ENCODE data around the gene NHERF2. TPM values are rescaled to one million over a fixed set of nuclear protein-coding genes. Genes with fewer than 3 reads are reported as not detected.
"Not testable (repeated sequence)": the region's sequence is repeated elsewhere in the genome, so short reads cannot be mapped to it uniquely, and the experiment has no call there.

Gene NHERF2
- total RNA-seq, 1 donor from 2014 or later = 3.0 TPM

DNA sequence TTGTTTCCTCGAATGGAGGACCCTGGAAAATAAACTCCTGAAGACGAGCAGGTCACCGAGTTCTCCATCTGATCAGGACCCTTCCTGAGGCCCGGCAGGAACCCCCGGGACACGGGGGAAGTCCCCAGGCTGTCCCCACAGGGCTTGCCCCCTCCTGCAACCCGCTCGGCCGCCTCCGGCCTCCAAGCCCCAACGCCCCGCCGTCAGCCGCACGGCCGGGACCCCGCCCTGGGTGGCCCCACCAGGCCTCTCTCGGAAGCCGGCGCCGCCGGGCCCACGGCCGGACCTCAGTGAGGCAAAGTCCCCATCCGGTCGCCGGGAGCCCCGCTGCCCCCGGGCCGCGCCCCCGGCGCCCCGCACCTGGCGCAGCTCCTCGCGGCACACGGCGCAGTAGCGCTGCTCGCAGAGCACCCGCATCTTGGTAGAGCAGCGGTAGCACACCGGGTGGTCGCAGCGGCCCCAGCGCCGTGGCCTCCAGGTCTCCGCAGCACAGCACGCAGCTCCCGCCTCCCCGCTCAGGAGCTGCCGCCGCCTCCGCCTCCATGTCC, 17.5 kb upstream of the NHERF2 start:
- H3K4me3 Mint-ChIP-seq = peak overlapping the region; percentile 88

DNA sequence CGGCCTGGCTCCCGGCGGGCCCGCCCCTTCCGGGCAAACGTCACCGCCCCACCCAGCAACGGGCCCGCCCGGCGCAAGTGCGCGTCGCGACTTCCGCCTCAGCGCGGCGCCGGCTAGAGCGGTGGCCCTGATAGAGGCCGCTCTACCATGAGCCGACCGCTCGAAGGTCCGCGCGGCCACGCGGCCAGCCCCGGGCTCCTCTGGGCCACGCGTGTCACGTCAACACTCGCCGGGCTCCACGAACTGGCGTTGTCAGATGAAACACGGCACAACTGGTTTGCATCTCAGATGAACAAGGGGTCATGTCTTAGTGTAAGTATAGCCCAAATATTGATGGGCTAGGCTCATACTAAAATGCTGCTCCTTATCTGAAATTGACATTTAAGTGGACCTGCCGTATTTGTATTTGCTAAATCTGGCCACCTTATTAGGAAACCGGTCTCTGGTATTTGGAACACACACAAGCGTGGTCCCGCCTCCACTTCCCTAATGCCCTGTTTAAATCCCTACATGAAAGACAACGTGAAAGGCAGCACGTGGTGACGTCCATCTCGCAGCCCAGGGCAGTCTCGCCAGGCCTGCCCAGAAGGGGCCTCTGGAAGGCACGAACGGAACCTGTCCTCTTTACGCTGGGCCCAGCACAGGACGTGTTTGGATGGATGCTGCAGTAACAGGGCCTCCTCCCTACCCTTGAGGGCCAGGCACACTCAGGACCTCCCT, 16.8 kb upstream of the NHERF2 start, which contains the start of gene ZNF598:
Gene ZNF598, minus strand, starts transcription at position 31 of the 720 bp plus-strand sequence.
- peaks cover 44% of the 10 kb centered on the region for H3K79me2 ChIP-seq (ENCODE audit: low read depth)
- no peaks in the 10 kb centered on the region for H3K9me3 ChIP-seq (ENCODE audit: low read depth)
- peaks cover 20% of the 10 kb centered on the region for H3F3A ChIP-seq (ENCODE audit: low read depth)
- H3K27ac ChIP-seq = no peak within 1 kb of the TSS
- Mint-ChIP-seq H3K9me3 (no peaks in the 10 kb centered on the region), H3K27ac (peak within 1 kb of the TSS; percentile 85), H3K4me1 (peaks cover 25% of the 10 kb centered on the region), H3K36me3 (peaks cover 3% of the 10 kb centered on the region), H3K4me3 (peak within 1 kb of the TSS; percentile 93), H3K27me3 (ENCODE audit: insufficient read depth, low read depth) (peaks cover 2% of the 10 kb centered on the region)
- H3K4me3 ChIP-seq = peak within 1 kb of the TSS; percentile 100
- peak within 1 kb of the TSS; percentile 88 for H3K9ac ChIP-seq
- no peaks in the 10 kb centered on the region for H3K27me3 ChIP-seq
- H4K20me1 ChIP-seq (ENCODE audit: low read depth) = peaks cover 43% of the 10 kb centered on the region
- DNase-seq (ENCODE audit: low spot score) = peak; percentile 96
- peaks cover 12% of the 10 kb centered on the region for H3K4me1 ChIP-seq
- no peak for TF ChIP-seq EZH2 (IDR thresholded peaks at IDR 0.05)
- no peak for TF ChIP-seq EZH2phosphoT487 (IDR thresholded peaks at IDR 0.05)
- TF ChIP-seq, protein P1, sequence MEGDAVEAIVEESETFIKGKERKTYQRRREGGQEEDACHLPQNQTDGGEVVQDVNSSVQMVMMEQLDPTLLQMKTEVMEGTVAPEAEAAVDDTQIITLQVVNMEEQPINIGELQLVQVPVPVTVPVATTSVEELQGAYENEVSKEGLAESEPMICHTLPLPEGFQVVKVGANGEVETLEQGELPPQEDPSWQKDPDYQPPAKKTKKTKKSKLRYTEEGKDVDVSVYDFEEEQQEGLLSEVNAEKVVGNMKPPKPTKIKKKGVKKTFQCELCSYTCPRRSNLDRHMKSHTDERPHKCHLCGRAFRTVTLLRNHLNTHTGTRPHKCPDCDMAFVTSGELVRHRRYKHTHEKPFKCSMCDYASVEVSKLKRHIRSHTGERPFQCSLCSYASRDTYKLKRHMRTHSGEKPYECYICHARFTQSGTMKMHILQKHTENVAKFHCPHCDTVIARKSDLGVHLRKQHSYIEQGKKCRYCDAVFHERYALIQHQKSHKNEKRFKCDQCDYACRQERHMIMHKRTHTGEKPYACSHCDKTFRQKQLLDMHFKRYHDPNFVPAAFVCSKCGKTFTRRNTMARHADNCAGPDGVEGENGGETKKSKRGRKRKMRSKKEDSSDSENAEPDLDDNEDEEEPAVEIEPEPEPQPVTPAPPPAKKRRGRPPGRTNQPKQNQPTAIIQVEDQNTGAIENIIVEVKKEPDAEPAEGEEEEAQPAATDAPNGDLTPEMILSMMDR (IDR thresholded peaks at IDR 0.05) = no peak
- peak within 1 kb of the TSS; percentile 66 for H2AFZ ChIP-seq (replicated peaks)
- H3K36me3 ChIP-seq = no peaks in the 10 kb centered on the region
- peak within 1 kb of the TSS; percentile 89 for H3K4me2 ChIP-seq

More for the DNA sequence above, 17.5 kb upstream of the NHERF2 start:
- peak overlapping the region; percentile 100 for H3K4me3 ChIP-seq
- TF ChIP-seq EZH2 (IDR thresholded peaks at IDR 0.05) = no peak
- TF ChIP-seq, protein P1 (IDR thresholded peaks at IDR 0.05) = no peak
- TF ChIP-seq EZH2phosphoT487 (IDR thresholded peaks at IDR 0.05) = no peak
- H3K4me2 ChIP-seq = peak overlapping the region; percentile 89
- no peak overlapping the region for H3K27ac ChIP-seq
- Mint-ChIP-seq H3K9me3 (no peaks in the 10 kb centered on the region), H3K36me3 (peaks cover 3% of the 10 kb centered on the region), H3K4me1 (peaks cover 31% of the 10 kb centered on the region), H3K27ac (no peak overlapping the region), H3K27me3 (ENCODE audit: insufficient read depth, low read depth) (peaks cover 2% of the 10 kb centered on the region)
- H3K36me3 ChIP-seq = no peaks in the 10 kb centered on the region
- peaks cover 45% of the 10 kb centered on the region for H3K79me2 ChIP-seq (ENCODE audit: low read depth)
- peaks cover 50% of the 10 kb centered on the region for H4K20me1 ChIP-seq (ENCODE audit: low read depth)
- peaks cover 15% of the 10 kb centered on the region for H3K4me1 ChIP-seq
- no peaks in the 10 kb centered on the region for H3K9me3 ChIP-seq (ENCODE audit: low read depth)
- DNase-seq (ENCODE audit: low spot score) = no peak
- H3K9ac ChIP-seq = peak overlapping the region; percentile 88
- H3F3A ChIP-seq (ENCODE audit: low read depth) = peaks cover 27% of the 10 kb centered on the region
- peak overlapping the region; percentile 44 for H2AFZ ChIP-seq (replicated peaks)
- no peaks in the 10 kb centered on the region for H3K27me3 ChIP-seq

DNA sequence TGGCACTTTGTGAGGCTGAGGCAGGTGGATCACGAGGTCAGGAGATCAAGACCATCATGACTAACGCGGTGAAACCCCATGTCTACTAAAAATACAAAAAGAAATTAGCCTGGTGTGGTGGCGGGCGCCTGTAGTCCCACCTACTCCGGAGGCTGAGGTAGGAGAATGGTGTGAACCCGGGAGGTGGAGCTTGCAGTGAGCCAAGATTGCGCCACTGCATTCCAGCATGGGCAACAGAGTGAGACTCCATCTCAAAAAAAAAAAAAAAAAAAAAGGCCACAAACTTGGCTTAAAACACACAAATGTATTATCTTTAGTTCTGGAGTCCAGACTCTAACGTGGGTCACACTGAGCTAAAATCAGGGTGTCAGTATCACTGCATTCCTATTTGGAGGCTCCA, 15.0 kb upstream of the NHERF2 start:
- Histone ChIP-seq H3K79me2 (ENCODE audit: low read depth) (peaks cover 27% of the 10 kb centered on the region), H3K4me1 (peaks cover 12% of the 10 kb centered on the region), H3F3A (ENCODE audit: low read depth) (peaks cover 14% of the 10 kb centered on the region), H4K20me1 (ENCODE audit: low read depth) (peaks cover 25% of the 10 kb centered on the region)
- not testable (repeated sequence) for H3K27ac Mint-ChIP-seq; H3K9ac ChIP-seq; H3K27me3 Mint-ChIP-seq (ENCODE audit: insufficient read depth, low read depth); DNase-seq (ENCODE audit: low spot score); H3K27me3 ChIP-seq; H3K36me3 Mint-ChIP-seq; H3K4me3 ChIP-seq; H3K9me3 ChIP-seq (ENCODE audit: low read depth); H3K4me3 Mint-ChIP-seq; H3K36me3 ChIP-seq; H3K27ac ChIP-seq; H3K9me3 Mint-ChIP-seq; H2AFZ ChIP-seq (replicated peaks); H3K4me2 ChIP-seq
- H3K4me1 Mint-ChIP-seq = peaks cover 20% of the 10 kb centered on the region

DNA sequence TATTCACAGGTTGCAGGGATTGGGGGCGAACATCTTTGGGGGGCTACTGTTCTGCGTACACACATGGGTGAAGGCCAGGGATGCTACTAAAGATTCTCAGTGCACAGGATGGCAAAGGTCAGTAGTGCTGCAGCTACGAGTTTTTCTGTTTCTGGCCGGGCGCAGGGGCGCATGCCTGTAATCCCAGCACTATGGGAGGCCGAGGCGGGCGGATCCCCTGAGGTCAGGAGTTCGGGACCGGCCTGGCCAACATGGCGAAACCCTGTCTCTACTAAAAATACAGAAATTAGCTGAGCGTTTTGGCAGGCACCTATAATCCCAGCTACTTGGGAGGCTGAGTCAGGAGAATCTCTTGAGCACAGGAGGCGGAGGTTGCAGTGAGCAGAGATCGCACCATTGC, 13.2 kb upstream of the NHERF2 start:
- Histone ChIP-seq H3K4me3 (no peak overlapping the region), H3K4me1 (peaks cover 5% of the 10 kb centered on the region), H3F3A (ENCODE audit: low read depth) (peaks cover 14% of the 10 kb centered on the region), H3K9me3 (ENCODE audit: low read depth) (no peaks in the 10 kb centered on the region), H3K4me2 (no peak overlapping the region), H3K9ac (no peak overlapping the region), H2AFZ (replicated peaks) (no peak overlapping the region), H4K20me1 (ENCODE audit: low read depth) (peaks cover 7% of the 10 kb centered on the region), H3K79me2 (ENCODE audit: low read depth) (peaks cover 9% of the 10 kb centered on the region), H3K27me3 (peaks cover 26% of the 10 kb centered on the region), H3K27ac (no peak overlapping the region), H3K36me3 (no peaks in the 10 kb centered on the region)
- Mint-ChIP-seq H3K27me3 (ENCODE audit: insufficient read depth, low read depth) (peaks cover 9% of the 10 kb centered on the region), H3K9me3 (no peaks in the 10 kb centered on the region), H3K27ac (no peak overlapping the region), H3K4me1 (peaks cover 11% of the 10 kb centered on the region), H3K36me3 (peaks cover under 1% of the 10 kb centered on the region), H3K4me3 (peak overlapping the region; percentile 18)
- TF ChIP-seq, protein P1 (IDR thresholded peaks at IDR 0.05) = no peak
- no peak for TF ChIP-seq EZH2phosphoT487 (IDR thresholded peaks at IDR 0.05)
- TF ChIP-seq EZH2 (IDR thresholded peaks at IDR 0.05) = no peak
- DNase-seq (ENCODE audit: low spot score) = no peak
